IMR-90 (cell line): ENCODE data around the gene SH3RF1. TPM values are rescaled to one million over a fixed set of nuclear protein-coding genes. Genes with fewer than 3 reads are reported as not detected.

Experiments used
- ATAC-seq: fragments of 200-7000 bp; cut with Tn5 transposase; 2 replicates; pipeline ENCODE4 v1.9.1; 2020; ENCODE audit warnings: low read depth, mild to moderate bottlenecking, moderate library complexity
- BruUV-seq: library from RNA; stranded (reverse); fragments of 400-500 nt; replicated peaks from 2 replicates; lab custom pipeline; 2021; lab: Mats Ljungman, UMichigan
- CTCF ChIA-PET: fragments of 300-600 bp; formaldehyde crosslinking; extraction: SDS; loops from one replicate; lab custom pipeline; 2021; ENCODE audit warnings: antibody characterized with exemption; lab: Yijun Ruan, JAX
- POLR2A ChIA-PET: fragments of 300-600 bp; sonication (Branson Sonifier 250); formaldehyde crosslinking; loops from one replicate; lab custom pipeline; 2022; ENCODE audit warnings: antibody characterized with exemption; ENCODE audit not compliant: unreplicated experiment; lab: Charles Lee
- DNase-seq: peaks from one replicate; pipeline ENCODE4 v3.0.0; 2013
- H2AFZ ChIP-seq: replicated peaks from 2 replicates; pipeline ENCODE3; 2013; ENCODE audit warnings: low read length, mild to moderate bottlenecking; ENCODE audit not compliant: poor library complexity
- H2AK5ac ChIP-seq: 2 replicates; pipeline ENCODE4 v1.6.1; 2013; ENCODE audit warnings: low read depth, low read length, inconsistent platforms
- H2AK9ac ChIP-seq: replicated peaks from 2 replicates; pipeline ENCODE3; 2013; ENCODE audit warnings: mild to moderate bottlenecking, low read depth, low read length, moderate library complexity; ENCODE audit not compliant: poor library complexity
- H2BK120ac ChIP-seq: 2 replicates; pipeline ENCODE4 v1.6.1; 2013; ENCODE audit warnings: low read depth, low read length, inconsistent platforms
- H2BK15ac ChIP-seq: 3 replicates; pipeline ENCODE4 v1.6.1; 2013; ENCODE audit warnings: low read depth, low read length, inconsistent platforms
- H2BK20ac ChIP-seq: 2 replicates; pipeline ENCODE4 v1.6.1; 2013; ENCODE audit warnings: low read depth, mild to moderate bottlenecking, inconsistent platforms, low read length, moderate library complexity
- H2BK5ac ChIP-seq: 2 replicates; pipeline ENCODE4 v1.6.1; 2013; ENCODE audit warnings: mild to moderate bottlenecking, low read depth, low read length, inconsistent platforms; ENCODE audit not compliant: poor library complexity, severe bottlenecking
- H3K14ac ChIP-seq: replicated peaks from 2 replicates; pipeline ENCODE4 v1.6.1; 2013; ENCODE audit warnings: low read depth, low read length, inconsistent platforms
- H3K18ac ChIP-seq: 2 replicates; pipeline ENCODE4 v1.6.1; 2013; ENCODE audit warnings: low read depth, low read length, control low read depth
- H3K23ac ChIP-seq: 2 replicates; pipeline ENCODE4 v1.6.1; 2013; ENCODE audit warnings: low read depth, low read length, inconsistent platforms
- H3K27ac ChIP-seq: 2 replicates; pipeline ENCODE4 v1.5.1; 2013; ENCODE audit warnings: mild to moderate bottlenecking, control low read depth, low read length; ENCODE audit not compliant: insufficient read depth
- H3K27me3 ChIP-seq: 2 replicates; pipeline ENCODE4 v1.6.1; 2013; ENCODE audit warnings: low read length; ENCODE audit not compliant: control insufficient read depth, insufficient read depth
- H3K36me3 ChIP-seq: 2 replicates; pipeline ENCODE4 v1.6.1; 2013; ENCODE audit warnings: low read length, mixed read lengths; ENCODE audit not compliant: control insufficient read depth, insufficient read depth
- H3K4ac ChIP-seq: 2 replicates; pipeline ENCODE4 v1.6.1; 2013; ENCODE audit warnings: low read depth, low read length, inconsistent platforms
- H3K4me1 ChIP-seq: 2 replicates; pipeline ENCODE4 v1.6.1; 2013; ENCODE audit warnings: low read length, mixed read lengths; ENCODE audit not compliant: control insufficient read depth, insufficient read depth
- H3K4me2 ChIP-seq: 2 replicates; pipeline ENCODE4 v1.6.1; 2013; ENCODE audit warnings: low read depth, mild to moderate bottlenecking, control low read depth, low read length, moderate library complexity
- H3K4me3 ChIP-seq: 2 replicates; pipeline ENCODE4 v1.5.1; 2013; ENCODE audit warnings: low read depth, mild to moderate bottlenecking, control low read depth, low read length, moderate library complexity; ENCODE audit not compliant: insufficient read depth
- H3K56ac ChIP-seq: 2 replicates; pipeline ENCODE4 v1.6.1; 2013; ENCODE audit warnings: low read length, inconsistent platforms; ENCODE audit not compliant: insufficient read depth; ENCODE audit errors: extremely low read depth
- H3K79me1 ChIP-seq, 2 experiments: 2 replicates each; pipeline ENCODE4 v1.6.1; 2013; ENCODE audit warnings: low read length in 2 of 2, inconsistent platforms in 1 of 2, low read depth in 1 of 2
- H3K9ac ChIP-seq: 2 replicates; pipeline ENCODE4 v1.6.1; 2013; ENCODE audit warnings: low read depth, low read length, control low read depth
- H3K9me1 ChIP-seq: 2 replicates; pipeline ENCODE4 v1.6.1; 2013; ENCODE audit warnings: low read length, inconsistent platforms; ENCODE audit not compliant: insufficient read depth
- H3K9me3 ChIP-seq: 2 replicates; pipeline ENCODE4 v1.6.1; 2013; ENCODE audit warnings: low read length; ENCODE audit not compliant: control insufficient read depth, insufficient read depth
- H4K20me1 ChIP-seq: 2 replicates; pipeline ENCODE4 v1.6.1; 2013; ENCODE audit warnings: low read length, inconsistent platforms; ENCODE audit not compliant: insufficient read depth
- H4K5ac ChIP-seq: 2 replicates; pipeline ENCODE4 v1.6.1; 2013; ENCODE audit warnings: mild to moderate bottlenecking, low read depth, low read length, control low read depth
- H4K8ac ChIP-seq, 2 experiments: 2 replicates each; pipeline ENCODE4 v1.6.1; 2013; ENCODE audit warnings: low read depth in 2 of 2, low read length in 2 of 2, control low read depth in 1 of 2, inconsistent platforms in 1 of 2
- H4K91ac ChIP-seq: 2 replicates; pipeline ENCODE4 v1.6.1; 2013; ENCODE audit warnings: low read depth, low read length, inconsistent platforms; ENCODE audit not compliant: insufficient read depth
- BHLHE40 ChIP-seq: fragments of 150-350 bp; IDR thresholded peaks from 2 replicates; pipeline ENCODE4 v1.6.1; 2016; ENCODE audit warnings: mild to moderate bottlenecking, low read depth, low read length
- CHD1 ChIP-seq: IDR thresholded peaks from 2 replicates; pipeline ENCODE4 v1.6.1; 2012; ENCODE audit warnings: low read depth, low read length, improper control_type of control experiment
- FOS ChIP-seq: fragments of 150-350 bp; IDR thresholded peaks from 2 replicates; pipeline ENCODE4 v1.6.1; 2016; ENCODE audit warnings: low read depth, low read length
- NFE2L2 ChIP-seq: fragments of 150-350 bp; IDR thresholded peaks from 2 replicates; pipeline ENCODE4 v1.6.1; 2016; ENCODE audit warnings: low read depth, mild to moderate bottlenecking, low read length
- RCOR1 ChIP-seq: IDR thresholded peaks from 2 replicates; pipeline ENCODE4 v1.6.1; 2012; ENCODE audit warnings: mild to moderate bottlenecking, low read length, improper control_type of control experiment; ENCODE audit not compliant: insufficient replicate concordance
- SMC3 ChIP-seq: fragments of 150-350 bp; IDR thresholded peaks from 2 replicates; pipeline ENCODE4 v1.6.1; 2016; ENCODE audit warnings: low read depth, mild to moderate bottlenecking, antibody characterized with exemption, low read length, moderate library complexity
- WGBS, 2 experiments: methylation state at CpG; one replicate each; pipeline versions ENCODE4 v1.1.5 to v1.1.7; 2013; ENCODE audit warnings: missing lambda C conversion rate in 2 of 2; ENCODE audit not compliant: insufficient read length in 1 of 2; ENCODE audit errors: extremely low coverage in 2 of 2; 5-methylcytosine and 5-hydroxymethylcytosine counted together
- dilution Hi-C: fragments of 300-500 bp; cut with HindIII; formaldehyde crosslinking; loops from one replicate; pipeline ENCODE4 v1.14.3; 2018; ENCODE audit warnings: low sequenced_read_pairs; ENCODE audit not compliant: unreplicated experiment
- in situ Hi-C: fragments of 300-500 bp; cut with MboI; formaldehyde crosslinking; loops from 3 replicates; pipeline ENCODE4 v1.14.3; 2019; ENCODE audit warnings: low sequenced_read_pairs, inconsistent platforms, mixed read lengths
- intact Hi-C: fragments of 100-400 bp; cut with micrococcal nuclease; formaldehyde crosslinking; loops from 2 replicates; pipeline ENCODE4 v1.10.0; 2022
- polyA plus RNA-seq, 3 experiments: library from polyadenylated mRNA; depleted of rRNA; stranded (reverse); fragments of >200 nt; gene quantifications; 2 replicates each; pipeline ENCODE4 v1.2.3, GENCODE V29; 2012; ENCODE audit warnings: low replicate concordance in 1 of 3
- total RNA-seq: library from RNA; depleted of rRNA; stranded (reverse); fragments of >200 nt; gene quantifications from 2 replicates; pipeline ENCODE4 v1.2.3, GENCODE V29; 2012

Gene SH3RF1
- total and polyA plus RNA-seq, 2 of the 4 experiments (the other 2 are of a cell fraction): 22.0 to 29.8 TPM

DNA sequence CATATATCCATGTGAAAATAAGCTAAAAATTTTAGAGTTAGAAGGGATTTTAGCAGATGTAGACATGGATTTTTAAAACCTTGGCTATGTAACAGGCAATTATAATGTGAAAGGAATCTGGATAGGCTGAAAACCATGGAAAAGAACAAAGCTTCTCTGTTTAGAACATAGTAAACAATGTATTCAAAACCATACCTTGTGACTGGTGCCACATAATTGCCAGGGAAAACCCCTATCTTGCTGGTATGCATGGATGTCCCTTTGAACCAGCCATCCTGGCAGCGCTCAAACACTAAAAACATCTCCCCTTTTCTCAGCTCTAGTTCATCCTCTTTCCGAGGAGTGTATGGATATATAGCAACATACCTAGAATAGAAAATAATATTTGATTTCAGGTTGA is 150.1 kb downstream of the SH3RF1 start:
- Histone ChIP-seq H3K79me1 (peaks cover 16 to 41% of the 10 kb centered on the region in 2 experiments), H3K9ac (no peak overlapping the region), H3K27me3 (no peaks in the 10 kb centered on the region), H2BK120ac (no peak overlapping the region), H2AK9ac (no peak overlapping the region), H4K5ac (no peak overlapping the region), H3K4me1 (peaks cover 23% of the 10 kb centered on the region), H3K9me1 (peaks cover 25% of the 10 kb centered on the region), H2BK15ac (no peak overlapping the region), H4K91ac (no peak overlapping the region), H3K9me3 (no peaks in the 10 kb centered on the region), H2BK5ac (no peak overlapping the region), H3K14ac (no peak overlapping the region), H4K8ac (no peak overlapping the region), H4K20me1 (peaks cover 8% of the 10 kb centered on the region; the same call in 1 of the 2 replicates), H2BK20ac (no peak overlapping the region), H3K23ac (no peak overlapping the region), H3K4ac (no peak overlapping the region), H3K4me3 (no peak overlapping the region), H3K36me3 (peaks cover 22% of the 10 kb centered on the region), H3K18ac (no peak overlapping the region), H3K4me2 (no peak overlapping the region), H2AFZ (no peak overlapping the region), H2AK5ac (no peak overlapping the region), H3K56ac (no peak overlapping the region), H3K27ac (no peak overlapping the region)
- dilution Hi-C loops: no loop called here
- TF ChIP-seq RCOR1: no peak
- TF ChIP-seq BHLHE40: no peak
- TF ChIP-seq SMC3: no peak
- no peak for TF ChIP-seq NFE2L2
- no peak for TF ChIP-seq FOS
- TF ChIP-seq CHD1: no peak
- ChIA-PET CTCF (interaction anchor here (0.5 to 0.7 kb wide), 2 partner anchors 94 to 284 kb away, joined by 3 read pairs; no protein-coding TSS in a partner anchor), POLR2A (no interaction called here)
- no peak for DNase-seq
- in situ Hi-C loops: no loop called here
- no peak for ATAC-seq
- no CpG with 5 or more reads among the region's 2 CpGs for WGBS, 2 experiments
- intact Hi-C loops: no loop called here
- BruUV-seq: no TSS peak
